ENCODE measurements around the gene HMGB4.

DNA sequence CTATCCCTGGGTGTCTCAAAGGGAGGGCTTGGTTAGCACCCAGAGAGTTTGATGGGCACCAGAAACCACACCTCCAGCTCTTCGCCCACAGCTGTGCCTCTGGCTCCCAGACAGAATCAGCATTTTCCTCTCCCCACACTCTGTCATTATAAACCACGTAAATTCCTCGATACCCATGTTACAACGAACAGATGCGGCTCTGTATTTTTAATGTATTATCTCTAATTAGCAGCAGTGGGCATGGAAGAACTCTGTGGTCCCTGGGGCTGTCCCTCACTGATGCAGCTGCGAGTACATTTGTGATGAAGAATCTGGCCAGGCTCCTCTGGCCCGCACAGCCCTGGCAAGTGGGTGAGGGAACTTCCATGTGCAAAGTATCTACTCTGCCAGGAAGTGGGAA lies 10.8 kb downstream of the HMGB4 start:
- TF ChIP-seq POLR2AphosphoS5 (IDR thresholded peaks at IDR 0.05; ENCODE audit: borderline replicate concordance, low read depth, low read length) (no peak), EZH2 (IDR thresholded peaks at IDR 0.05) (no peak), FOXP2 (optimal IDR thresholded peaks at IDR 0.05; ENCODE audit: control extremely low read depth, extremely low read length, insufficient read depth) (no peak)

Data from SK-N-MC (cell line).